Measurements from ENCODE around the gene LTA4H.
"Not testable (repeated sequence)": the region's sequence is repeated elsewhere in the genome, so short reads cannot be mapped to it uniquely, and the experiment has no call there.

LTA4H gene

DNA sequence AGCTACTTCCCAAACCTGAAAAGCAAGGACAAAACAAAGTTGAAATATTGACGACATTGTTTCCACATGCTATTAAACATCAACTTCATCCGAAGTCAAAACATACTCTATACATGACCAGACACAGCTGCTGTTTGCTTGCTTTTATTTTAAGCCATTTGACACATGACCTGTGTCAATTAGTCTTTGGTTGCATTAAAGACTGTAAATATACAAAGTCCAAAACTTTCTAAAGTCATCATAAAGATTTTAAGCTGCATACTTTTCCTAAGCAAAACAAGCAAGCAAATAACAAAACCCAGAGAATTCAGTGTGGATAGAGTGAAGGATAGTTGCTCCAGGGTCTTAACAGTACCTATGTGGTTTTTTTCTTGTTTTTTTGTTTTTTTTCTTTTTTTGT lies 61.0 kb downstream of the LTA4H start:
- H3K36me3 ChIP-seq (ENCODE audit: control insufficient read depth, insufficient read depth, low read length), result no peaks in the 10 kb centered on the region
- no peaks in the 10 kb centered on the region for H3K4me1 ChIP-seq (ENCODE audit: control insufficient read depth, insufficient read depth, low read length)
- no peak overlapping the region for H3K9ac ChIP-seq (ENCODE audit: low read length)
- H3K4me3 ChIP-seq (ENCODE audit: low read length), result no peak overlapping the region
- H3K27ac ChIP-seq (ENCODE audit: low read depth, low read length), result no peak overlapping the region
- H3K27me3 ChIP-seq (ENCODE audit: control insufficient read depth, insufficient read depth, low read length), result no peaks in the 10 kb centered on the region

DNA sequence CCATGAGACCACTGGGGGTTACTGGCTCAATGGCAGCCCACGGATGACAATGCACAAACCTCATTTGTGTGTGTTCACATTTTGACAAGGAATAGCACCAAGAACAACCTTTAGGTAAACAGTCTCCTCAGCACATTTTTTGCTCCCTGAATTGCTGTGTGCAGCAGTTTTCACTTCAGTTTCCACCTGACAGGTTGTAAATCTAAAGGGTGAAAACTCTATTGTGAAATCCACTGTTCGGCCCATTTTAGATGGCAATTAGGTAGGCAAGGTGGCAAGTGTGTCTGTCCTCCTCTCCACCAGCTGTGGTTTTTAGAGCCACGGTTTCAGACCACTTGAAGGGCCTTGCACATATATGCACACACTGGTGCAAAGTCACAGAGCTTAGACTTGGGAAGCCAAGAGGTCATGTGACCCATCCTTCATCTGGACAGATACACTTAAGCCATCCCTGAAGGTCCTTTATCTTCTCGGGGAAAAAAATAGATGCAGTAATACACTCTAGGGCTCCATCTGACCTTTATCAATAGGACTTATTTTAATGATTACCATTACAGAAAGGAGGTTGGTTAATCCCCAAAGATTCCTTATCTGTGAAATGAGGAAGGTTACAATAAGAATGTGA lies 62.4 kb downstream of the LTA4H start:
- no peaks in the 10 kb centered on the region for H3K27me3 ChIP-seq (ENCODE audit: control insufficient read depth, insufficient read depth, low read length)
- no peak overlapping the region for H3K4me3 ChIP-seq (ENCODE audit: low read length)
- H3K4me1 ChIP-seq (ENCODE audit: control insufficient read depth, insufficient read depth, low read length), result no peaks in the 10 kb centered on the region
- H3K36me3 ChIP-seq (ENCODE audit: control insufficient read depth, insufficient read depth, low read length), result no peaks in the 10 kb centered on the region
- no peak overlapping the region for H3K9ac ChIP-seq (ENCODE audit: low read length)
- no peak overlapping the region for H3K27ac ChIP-seq (ENCODE audit: low read depth, low read length)

DNA sequence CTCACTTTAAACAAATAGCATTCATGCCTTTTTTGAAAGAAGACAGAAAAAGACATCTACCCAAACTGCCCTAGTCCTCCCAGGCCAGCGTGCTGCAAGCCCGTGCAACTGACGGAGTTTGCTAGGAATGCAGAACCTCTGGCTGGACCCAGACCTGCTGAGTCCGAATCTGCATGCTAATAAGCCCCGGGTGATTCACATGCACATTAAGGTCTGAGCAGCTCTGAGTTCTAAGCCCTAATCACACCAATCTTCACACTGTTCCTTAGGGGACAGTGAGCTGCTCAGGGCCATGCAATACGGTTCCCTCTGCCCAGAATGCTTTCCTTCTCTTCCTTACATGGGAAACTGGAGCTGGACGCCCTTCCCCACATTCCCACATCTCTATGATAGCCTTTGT lies 64.5 kb downstream of the LTA4H start:
- Histone ChIP-seq H3K4me3 (ENCODE audit: low read length) (no peak overlapping the region), H3K4me1 (ENCODE audit: control insufficient read depth, insufficient read depth, low read length) (no peaks in the 10 kb centered on the region), H3K27ac (ENCODE audit: low read depth, low read length) (no peak overlapping the region), H3K9ac (ENCODE audit: low read length) (no peak overlapping the region), H3K36me3 (ENCODE audit: control insufficient read depth, insufficient read depth, low read length) (no peaks in the 10 kb centered on the region), H3K27me3 (ENCODE audit: control insufficient read depth, insufficient read depth, low read length) (no peaks in the 10 kb centered on the region)

DNA sequence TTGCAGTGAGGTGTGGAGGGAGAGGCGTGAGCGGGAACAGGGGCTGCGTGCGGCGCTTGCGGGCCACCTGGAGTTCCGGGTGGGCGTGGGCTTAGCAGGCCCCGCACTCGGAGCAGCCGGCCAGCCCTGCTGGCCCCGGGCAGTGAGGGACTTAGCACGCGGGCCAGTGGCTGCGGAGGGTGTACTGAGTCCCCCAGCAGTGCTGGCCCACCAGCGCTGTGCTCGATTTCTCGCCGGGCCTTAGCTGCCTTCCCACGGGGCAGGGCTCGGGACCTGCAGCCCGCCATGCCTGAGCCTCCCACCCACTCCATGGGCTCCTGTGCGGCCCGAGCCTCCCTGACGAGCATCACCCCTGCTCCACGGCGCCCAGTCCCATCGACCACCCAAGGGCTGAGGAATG lies 66.3 kb downstream of the LTA4H start:
- not testable (repeated sequence) for H3K9ac ChIP-seq (ENCODE audit: low read length); H3K27me3 ChIP-seq (ENCODE audit: control insufficient read depth, insufficient read depth, low read length); H3K36me3 ChIP-seq (ENCODE audit: control insufficient read depth, insufficient read depth, low read length); H3K4me1 ChIP-seq (ENCODE audit: control insufficient read depth, insufficient read depth, low read length); H3K4me3 ChIP-seq (ENCODE audit: low read length); H3K27ac ChIP-seq (ENCODE audit: low read depth, low read length)

DNA sequence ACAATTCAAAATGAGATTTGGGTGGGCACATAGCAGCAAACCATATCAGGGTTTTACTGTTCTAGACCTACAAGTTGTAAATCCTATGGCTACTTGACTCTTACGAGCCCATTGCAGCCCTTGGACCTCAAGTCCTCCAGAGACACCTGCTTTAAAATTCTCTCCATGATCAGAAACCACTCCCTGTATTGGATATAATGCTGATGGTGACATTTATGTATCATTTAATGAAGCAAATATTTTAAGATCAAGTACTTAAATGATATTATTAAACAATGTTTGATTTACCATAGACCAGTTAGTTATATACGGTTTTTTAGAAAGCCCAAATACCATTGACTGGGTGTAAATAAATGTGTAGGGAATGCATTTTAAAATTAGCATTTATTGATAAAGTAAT lies 68.1 kb downstream of the LTA4H start:
- Histone ChIP-seq H3K4me3 (ENCODE audit: low read length) (no peak overlapping the region), H3K9ac (ENCODE audit: low read length) (no peak overlapping the region), H3K4me1 (ENCODE audit: control insufficient read depth, insufficient read depth, low read length) (no peaks in the 10 kb centered on the region), H3K27me3 (ENCODE audit: control insufficient read depth, insufficient read depth, low read length) (no peaks in the 10 kb centered on the region), H3K27ac (ENCODE audit: low read depth, low read length) (no peak overlapping the region), H3K36me3 (ENCODE audit: control insufficient read depth, insufficient read depth, low read length) (no peaks in the 10 kb centered on the region)

DNA sequence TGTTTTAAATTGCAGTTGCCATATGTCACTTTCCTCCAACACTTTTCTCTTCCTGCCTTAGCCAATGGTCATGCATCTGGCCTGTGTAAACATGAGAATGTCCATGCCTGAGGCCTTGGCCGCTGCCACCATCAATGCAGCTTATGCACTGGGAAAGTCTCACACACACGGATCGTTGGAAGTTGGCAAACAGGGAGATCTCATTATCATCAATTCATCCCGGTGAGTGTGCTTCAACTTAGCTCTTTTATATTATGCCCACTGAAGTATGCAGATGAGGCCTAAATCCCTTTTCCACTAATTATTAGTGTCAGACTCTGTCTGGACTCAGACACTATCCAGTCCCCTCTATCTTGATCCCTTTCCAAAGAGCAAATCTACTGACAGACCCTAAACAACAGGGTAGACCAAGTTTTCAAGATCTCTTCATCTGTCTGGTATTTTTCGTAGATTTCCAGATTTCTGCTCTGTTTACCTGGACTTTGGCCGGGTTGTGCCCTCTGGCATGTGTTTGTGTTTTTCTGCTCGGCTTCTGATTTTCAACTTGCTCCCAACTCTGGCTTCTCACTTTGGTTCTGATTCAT lies 69.0 kb downstream of the LTA4H start:
- H3K27ac ChIP-seq (ENCODE audit: low read depth, low read length), result no peak overlapping the region
- no peaks in the 10 kb centered on the region for H3K27me3 ChIP-seq (ENCODE audit: control insufficient read depth, insufficient read depth, low read length)
- no peaks in the 10 kb centered on the region for H3K4me1 ChIP-seq (ENCODE audit: control insufficient read depth, insufficient read depth, low read length)
- H3K9ac ChIP-seq (ENCODE audit: low read length), result no peak overlapping the region
- no peak overlapping the region for H3K4me3 ChIP-seq (ENCODE audit: low read length)
- no peaks in the 10 kb centered on the region for H3K36me3 ChIP-seq (ENCODE audit: control insufficient read depth, insufficient read depth, low read length)

DNA sequence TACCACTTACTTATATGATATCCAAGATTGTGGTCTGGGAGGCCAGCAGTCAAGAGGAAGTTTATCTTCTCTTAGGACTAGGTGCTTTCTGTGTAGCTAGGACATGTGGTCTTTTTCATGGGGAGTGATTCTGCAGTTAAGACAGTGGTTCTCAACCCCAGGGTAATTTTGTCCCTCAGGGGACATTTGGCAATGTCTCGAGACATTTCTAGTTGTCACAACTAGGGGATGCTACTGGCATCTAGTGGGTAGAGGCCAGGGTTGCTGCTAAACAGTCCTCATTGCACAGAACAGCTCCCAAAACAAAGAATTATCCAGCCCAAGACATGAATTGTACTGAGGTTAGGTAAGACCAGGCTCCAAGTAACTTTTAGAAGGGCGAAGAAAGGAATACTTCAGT lies 72.3 kb downstream of the LTA4H start:
- H3K9ac ChIP-seq (ENCODE audit: low read length), result no peak overlapping the region
- no peaks in the 10 kb centered on the region for H3K27me3 ChIP-seq (ENCODE audit: control insufficient read depth, insufficient read depth, low read length)
- H3K4me3 ChIP-seq (ENCODE audit: low read length), result no peak overlapping the region
- H3K27ac ChIP-seq (ENCODE audit: low read depth, low read length), result no peak overlapping the region
- H3K4me1 ChIP-seq (ENCODE audit: control insufficient read depth, insufficient read depth, low read length), result no peaks in the 10 kb centered on the region
- H3K36me3 ChIP-seq (ENCODE audit: control insufficient read depth, insufficient read depth, low read length), result no peaks in the 10 kb centered on the region

DNA sequence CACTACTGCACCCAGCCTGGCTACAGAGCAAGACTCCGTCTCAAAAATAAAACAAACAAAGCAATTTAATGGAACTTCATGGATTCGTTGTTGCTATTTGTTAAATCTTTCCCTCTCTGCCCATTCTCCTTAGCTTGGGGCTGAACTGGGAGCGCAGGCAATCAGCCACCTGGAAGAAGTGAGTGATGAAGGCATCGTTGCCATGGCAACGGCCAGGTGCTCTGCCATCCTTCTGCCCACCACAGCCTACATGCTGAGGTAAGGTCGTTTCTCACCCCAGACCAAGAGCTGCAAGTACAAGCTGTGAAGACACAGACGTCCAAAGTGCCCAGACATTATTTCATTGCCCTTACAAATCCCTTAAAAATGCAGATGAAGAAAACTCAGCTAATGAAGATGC lies 73.2 kb downstream of the LTA4H start:
- no peak overlapping the region for H3K9ac ChIP-seq (ENCODE audit: low read length)
- H3K4me1 ChIP-seq (ENCODE audit: control insufficient read depth, insufficient read depth, low read length), result no peaks in the 10 kb centered on the region
- no peak overlapping the region for H3K4me3 ChIP-seq (ENCODE audit: low read length)

DNA sequence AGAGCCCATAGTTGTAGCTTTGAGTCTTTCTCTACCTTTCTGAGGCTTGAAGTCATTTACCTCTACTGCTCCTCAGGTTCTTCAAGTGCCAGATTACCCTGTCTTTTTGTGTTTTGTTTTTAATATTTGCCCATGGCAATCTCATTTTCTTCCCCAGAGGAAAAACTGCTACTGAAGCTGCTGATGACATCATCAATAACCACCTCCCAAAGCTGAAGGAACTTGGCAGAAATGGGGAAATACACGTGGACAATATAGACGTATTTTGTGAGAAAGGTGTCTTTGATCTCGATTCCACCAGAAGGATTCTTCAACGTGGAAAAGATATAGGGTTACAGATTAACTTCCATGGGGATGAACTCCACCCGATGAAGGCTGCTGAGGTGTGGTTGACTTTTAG lies 75.1 kb downstream of the LTA4H start:
- Histone ChIP-seq H3K36me3 (ENCODE audit: control insufficient read depth, insufficient read depth, low read length) (no peaks in the 10 kb centered on the region), H3K27ac (ENCODE audit: low read depth, low read length) (no peak overlapping the region), H3K4me3 (ENCODE audit: low read length) (no peak overlapping the region), H3K27me3 (ENCODE audit: control insufficient read depth, insufficient read depth, low read length) (no peaks in the 10 kb centered on the region), H3K9ac (ENCODE audit: low read length) (no peak overlapping the region), H3K4me1 (ENCODE audit: control insufficient read depth, insufficient read depth, low read length) (no peaks in the 10 kb centered on the region)

More for the DNA sequence above, 73.2 kb downstream of the LTA4H start:
- Histone ChIP-seq H3K27ac (ENCODE audit: low read depth, low read length) (no peak overlapping the region), H3K36me3 (ENCODE audit: control insufficient read depth, insufficient read depth, low read length) (no peaks in the 10 kb centered on the region), H3K27me3 (ENCODE audit: control insufficient read depth, insufficient read depth, low read length) (no peaks in the 10 kb centered on the region)

DNA sequence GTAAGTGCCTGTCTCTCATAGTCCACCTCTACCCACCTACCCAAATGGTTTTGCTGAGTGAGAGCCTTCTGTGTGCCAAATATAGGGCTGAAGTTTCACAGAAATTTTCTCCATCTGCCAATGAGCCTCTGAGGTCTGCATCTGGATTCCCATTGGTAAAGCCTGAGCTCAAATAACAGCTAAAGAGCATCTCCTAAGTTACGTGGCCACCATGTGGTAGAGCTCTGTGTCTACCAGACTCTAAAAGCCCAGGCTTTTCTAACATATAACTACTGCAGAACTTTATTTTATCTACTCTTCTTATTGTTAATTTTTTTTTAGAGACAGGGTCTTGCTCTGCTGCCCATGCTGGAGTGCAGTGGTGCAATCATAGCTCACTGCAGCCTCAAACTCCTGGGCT lies 76.3 kb downstream of the LTA4H start:
- no peak overlapping the region for H3K4me3 ChIP-seq (ENCODE audit: low read length)
- H3K9ac ChIP-seq (ENCODE audit: low read length), result no peak overlapping the region
- no peaks in the 10 kb centered on the region for H3K4me1 ChIP-seq (ENCODE audit: control insufficient read depth, insufficient read depth, low read length)
- H3K27me3 ChIP-seq (ENCODE audit: control insufficient read depth, insufficient read depth, low read length), result no peaks in the 10 kb centered on the region
- H3K36me3 ChIP-seq (ENCODE audit: control insufficient read depth, insufficient read depth, low read length), result no peaks in the 10 kb centered on the region
- no peak overlapping the region for H3K27ac ChIP-seq (ENCODE audit: low read depth, low read length)

DNA sequence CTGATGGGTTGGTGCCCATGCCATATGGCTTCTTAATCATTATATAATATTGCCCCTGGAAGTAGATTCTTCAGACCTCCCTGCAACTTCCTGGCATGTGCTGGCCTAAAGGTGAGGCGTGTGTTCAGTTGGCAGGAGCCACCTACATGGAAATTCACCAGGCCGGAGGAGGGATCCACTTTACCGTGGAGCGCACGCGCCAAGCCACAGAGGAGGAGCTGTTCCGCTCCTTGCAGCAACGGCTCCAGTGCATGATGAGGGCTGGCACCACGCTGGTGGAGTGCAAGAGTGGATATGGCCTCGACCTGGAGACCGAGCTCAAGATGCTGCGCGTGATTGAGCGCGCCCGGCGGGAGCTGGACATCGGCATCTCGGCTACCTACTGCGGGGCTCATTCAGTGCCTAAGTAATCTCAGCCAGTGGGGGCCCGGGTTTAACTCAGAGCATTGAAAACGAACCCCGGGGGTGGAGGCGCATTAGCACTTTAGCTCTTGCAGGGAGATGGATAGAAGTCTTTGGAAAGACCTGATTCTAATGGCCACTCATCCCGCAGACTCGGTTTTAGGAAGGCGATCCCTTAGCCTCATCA lies 78.7 kb downstream of the LTA4H start:
- no peaks in the 10 kb centered on the region for H3K27me3 ChIP-seq (ENCODE audit: control insufficient read depth, insufficient read depth, low read length)
- H3K4me1 ChIP-seq (ENCODE audit: control insufficient read depth, insufficient read depth, low read length), result no peaks in the 10 kb centered on the region
- H3K4me3 ChIP-seq (ENCODE audit: low read length), result no peak overlapping the region
- no peaks in the 10 kb centered on the region for H3K36me3 ChIP-seq (ENCODE audit: control insufficient read depth, insufficient read depth, low read length)
- H3K9ac ChIP-seq (ENCODE audit: low read length), result no peak overlapping the region
- H3K27ac ChIP-seq (ENCODE audit: low read depth, low read length), result no peak overlapping the region

DNA sequence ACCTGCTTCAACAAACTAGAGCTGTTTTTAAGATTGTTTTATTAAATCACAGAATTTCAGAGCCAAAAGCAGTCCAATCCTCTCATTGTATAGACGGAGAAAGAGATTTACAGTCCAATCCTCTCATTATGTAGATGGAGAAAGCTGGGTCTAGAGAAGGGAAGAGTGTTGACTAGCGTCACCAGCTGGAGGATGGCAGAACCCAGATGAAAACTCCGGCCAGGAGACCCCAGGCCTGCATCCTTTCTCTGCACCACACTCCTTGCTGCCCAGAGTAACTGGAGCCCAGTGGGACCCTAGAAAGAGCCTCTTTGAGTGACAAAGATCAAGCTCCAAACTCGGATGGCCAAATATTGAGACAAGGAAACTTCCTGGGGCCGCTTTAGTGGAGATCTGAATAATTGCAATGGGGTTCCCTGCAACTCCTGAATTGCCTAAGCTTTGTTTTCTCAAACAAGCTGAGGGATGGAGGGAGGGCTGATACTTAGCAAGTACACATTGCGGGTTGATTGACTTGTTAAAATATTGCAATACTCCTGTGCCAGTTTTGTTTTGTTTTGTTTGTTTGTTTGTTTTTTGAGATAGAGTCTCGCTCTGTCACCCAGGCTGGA lies 79.7 kb downstream of the LTA4H start:
- H3K4me3 ChIP-seq (ENCODE audit: low read length), result no peak overlapping the region
- no peaks in the 10 kb centered on the region for H3K36me3 ChIP-seq (ENCODE audit: control insufficient read depth, insufficient read depth, low read length)
- H3K9ac ChIP-seq (ENCODE audit: low read length), result no peak overlapping the region
- no peak overlapping the region for H3K27ac ChIP-seq (ENCODE audit: low read depth, low read length)
- no peaks in the 10 kb centered on the region for H3K4me1 ChIP-seq (ENCODE audit: control insufficient read depth, insufficient read depth, low read length)
- no peaks in the 10 kb centered on the region for H3K27me3 ChIP-seq (ENCODE audit: control insufficient read depth, insufficient read depth, low read length)

DNA sequence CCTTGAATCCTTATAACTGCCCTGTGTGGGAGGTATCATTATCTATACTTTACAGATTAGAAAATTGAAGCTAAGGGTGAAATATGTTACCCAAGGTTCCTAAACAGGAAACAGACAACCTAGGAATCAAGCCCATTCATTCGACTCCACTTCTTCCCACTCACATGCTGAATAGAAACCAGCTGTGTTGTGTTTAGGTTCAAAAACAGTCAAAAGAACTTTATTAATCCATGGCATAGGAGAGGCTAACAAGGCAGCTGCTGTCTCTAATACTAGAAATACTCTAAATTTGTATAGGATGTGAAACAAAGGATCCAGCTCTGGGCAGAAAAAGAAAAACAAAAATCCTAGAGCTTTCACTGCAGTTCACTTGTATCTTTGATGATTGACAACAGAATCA lies 82.4 kb downstream of the LTA4H start:
- Histone ChIP-seq H3K27me3 (ENCODE audit: control insufficient read depth, insufficient read depth, low read length) (no peaks in the 10 kb centered on the region), H3K4me3 (ENCODE audit: low read length) (no peak overlapping the region), H3K27ac (ENCODE audit: low read depth, low read length) (no peak overlapping the region), H3K4me1 (ENCODE audit: control insufficient read depth, insufficient read depth, low read length) (no peaks in the 10 kb centered on the region), H3K9ac (ENCODE audit: low read length) (no peak overlapping the region), H3K36me3 (ENCODE audit: control insufficient read depth, insufficient read depth, low read length) (no peaks in the 10 kb centered on the region)

Measured in rectal smooth muscle tissue (tissue), 1 donor.